HG03565 (cell line): ENCODE measurements around the gene ATP5F1E.

Experiments used
- ATAC-seq: cut with Tn5 transposase; IDR thresholded peaks from one replicate; pipeline ENCODE4 v1.9.1; 2021; ENCODE audit warnings: mild to moderate bottlenecking, moderate library complexity; ENCODE audit not compliant: unreplicated experiment

Gene ATP5F1E

GRCh38 chr20:59006864-59007664 lies 25.1 kb downstream of the ATP5F1E start, which contains the start of gene CTSZ:
TSS of gene CTSZ (minus strand) at chr20:59007254. CDS start at chr20:59007128, 126 bp downstream.
- ATAC-seq, result no peak

- ATAC-seq, result no peak
Observed at GRCh38 chr20:59006167-59006863, 25.8 kb downstream of the ATP5F1E start.

- ATAC-seq, result no peak
Observed at GRCh38 chr20:59005523-59006166, 26.5 kb downstream of the ATP5F1E start.

- peak; percentile 31 for ATAC-seq
Observed at GRCh38 chr20:59004763-59005522, 27.2 kb downstream of the ATP5F1E start.

GRCh38 chr20:59004493-59004762 lies 27.7 kb downstream of the ATP5F1E start:
- no peak for ATAC-seq

GRCh38 chr20:59003836-59004492 lies 28.2 kb downstream of the ATP5F1E start:
- no peak for ATAC-seq

- no peak for ATAC-seq
Observed at GRCh38 chr20:59002874-59003399, 29.2 kb downstream of the ATP5F1E start.

- ATAC-seq, result no peak
Observed at GRCh38 chr20:59002388-59002787, 29.7 kb downstream of the ATP5F1E start.

GRCh38 chr20:59001449-59002171 lies 30.5 kb downstream of the ATP5F1E start:
- ATAC-seq, result no peak

- no peak for ATAC-seq
Observed at GRCh38 chr20:59001068-59001448, 31.1 kb downstream of the ATP5F1E start.

GRCh38 chr20:59000326-59000725 lies 31.8 kb downstream of the ATP5F1E start:
- ATAC-seq, result no peak

GRCh38 chr20:58998656-58999055 lies 33.5 kb downstream of the ATP5F1E start:
- no peak for ATAC-seq

- ATAC-seq, result no peak
Observed at GRCh38 chr20:58997141-58997770, 34.9 kb downstream of the ATP5F1E start.

GRCh38 chr20:58996226-58996611 lies 35.9 kb downstream of the ATP5F1E start:
- no peak for ATAC-seq

GRCh38 chr20:58995461-58996225 lies 36.5 kb downstream of the ATP5F1E start:
- ATAC-seq, result no peak

GRCh38 chr20:58994390-58995159 lies 37.6 kb downstream of the ATP5F1E start:
- ATAC-seq, result no peak

GRCh38 chr20:58993332-58994248 lies 38.5 kb downstream of the ATP5F1E start:
- no peak for ATAC-seq
